ENCODE results near the gene TRPM4. TPM values are rescaled to one million over a fixed set of nuclear protein-coding genes. Genes with fewer than 3 reads are reported as not detected.

The TRPM4 gene
- not detected in 2 replicates for total RNA-seq (2014; rRNA removed; shearing (Covaris generic); ENCODE audit: low replicate concordance)

- Histone ChIP-seq H3K27me3 (ENCODE audit: low read length) (0 out of 2 replicates have a peak, but pooled peaks cover 2% of the 10 kb centered on the region), H3K9me3 (ENCODE audit: low read length) (no peaks in the 10 kb centered on the region), H4K20me1 (ENCODE audit: insufficient read depth, low read depth, low read length) (no peaks in the 10 kb centered on the region), H3K9ac (ENCODE audit: low read length) (no peak within 1 kb of the TSS), H3K4me2 (ENCODE audit: low read depth, low read length, poor library complexity, severe bottlenecking) (no peak within 1 kb of the TSS), H3K79me2 (ENCODE audit: low read length) (no peaks in the 10 kb centered on the region), H3K4me3 (ENCODE audit: low read length) (no peak within 1 kb of the TSS), H3K27ac (ENCODE audit: low read length) (no peak within 1 kb of the TSS), H2AFZ (ENCODE audit: low read length) (no peak within 1 kb of the TSS), H3K36me3 (ENCODE audit: insufficient read depth, low read length) (no peaks in the 10 kb centered on the region), H3K4me1 (ENCODE audit: low read length) (no peaks in the 10 kb centered on the region), H3K9me2 (replicated peaks; ENCODE audit: insufficient read depth, low read length) (no peaks in the 10 kb centered on the region)
- no peak for DNase-seq
Measured at GRCh38 chr19:49157445-49158224, at the start of gene TRPM4. Gene TRPM4 (plus strand): TSS chr19:49157792. CDS start chr19:49157867, 75 bp downstream.

GRCh38 chr19:49109051-49109450 lies 48.5 kb upstream of the TRPM4 start:
- no peak overlapping the region for H3K4me3 ChIP-seq (ENCODE audit: low read length)
- peaks cover 44% of the 10 kb centered on the region for H3K36me3 ChIP-seq (ENCODE audit: insufficient read depth, low read length)
- DNase-seq = no peak
- H3K9ac ChIP-seq (ENCODE audit: low read length) = no peak overlapping the region
- H3K27ac ChIP-seq (ENCODE audit: low read length) = no peak overlapping the region
- H3K9me2 ChIP-seq (replicated peaks; ENCODE audit: insufficient read depth, low read length) = no peaks in the 10 kb centered on the region
- no peaks in the 10 kb centered on the region for H3K79me2 ChIP-seq (ENCODE audit: low read length)
- peaks cover 52% of the 10 kb centered on the region for H4K20me1 ChIP-seq (ENCODE audit: insufficient read depth, low read depth, low read length)
- H3K4me1 ChIP-seq (ENCODE audit: low read length) = peaks cover 5% of the 10 kb centered on the region
- no peak overlapping the region for H2AFZ ChIP-seq (ENCODE audit: low read length)
- H3K4me2 ChIP-seq (ENCODE audit: low read depth, low read length, poor library complexity, severe bottlenecking) = no peak overlapping the region
- H3K27me3 ChIP-seq (ENCODE audit: low read length) = no peaks in the 10 kb centered on the region
- H3K9me3 ChIP-seq (ENCODE audit: low read length) = no peaks in the 10 kb centered on the region

DNA sequence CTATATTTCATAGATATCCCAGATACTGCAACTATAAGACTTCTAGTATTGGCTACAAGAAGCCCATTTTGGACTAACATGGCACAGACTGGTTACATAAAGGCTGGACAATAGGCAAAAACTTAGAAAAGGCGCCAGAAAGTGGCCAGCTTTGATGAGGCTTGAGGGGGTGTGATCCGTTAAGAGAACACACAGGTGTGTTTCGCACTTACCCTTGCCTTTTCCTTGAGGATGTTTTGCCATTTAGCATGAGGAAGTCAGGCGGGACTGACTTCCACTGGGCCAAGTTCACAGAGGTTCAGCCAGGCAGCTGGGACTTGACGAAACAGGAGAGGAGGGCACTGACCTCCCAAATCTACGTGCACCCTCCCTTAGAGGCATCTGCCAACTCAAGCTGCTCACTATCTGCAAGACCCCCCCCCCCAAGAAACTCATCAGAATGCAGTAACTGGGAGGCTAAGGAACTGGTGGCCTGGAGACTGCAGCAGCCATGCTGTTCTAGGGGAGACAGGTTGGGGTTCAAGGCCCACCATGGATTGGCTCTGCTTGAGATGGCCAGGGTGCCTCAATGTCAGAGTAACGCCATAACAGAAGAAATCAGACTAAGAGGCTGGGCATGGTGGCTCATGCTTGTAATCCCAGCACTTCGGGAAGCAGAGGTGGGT lies 47.9 kb upstream of the TRPM4 start:
- DNase-seq = no peak
- no peak overlapping the region for H2AFZ ChIP-seq (ENCODE audit: low read length)
- H3K36me3 ChIP-seq (ENCODE audit: insufficient read depth, low read length) = peaks cover 40% of the 10 kb centered on the region
- peaks cover 7% of the 10 kb centered on the region for H3K4me1 ChIP-seq (ENCODE audit: low read length)
- peaks cover 45% of the 10 kb centered on the region for H4K20me1 ChIP-seq (ENCODE audit: insufficient read depth, low read depth, low read length)
- no peak overlapping the region for H3K4me3 ChIP-seq (ENCODE audit: low read length)
- H3K79me2 ChIP-seq (ENCODE audit: low read length) = no peaks in the 10 kb centered on the region
- H3K9ac ChIP-seq (ENCODE audit: low read length) = no peak overlapping the region
- H3K4me2 ChIP-seq (ENCODE audit: low read depth, low read length, poor library complexity, severe bottlenecking) = no peak overlapping the region
- H3K9me2 ChIP-seq (replicated peaks; ENCODE audit: insufficient read depth, low read length) = no peaks in the 10 kb centered on the region
- no peak overlapping the region for H3K27ac ChIP-seq (ENCODE audit: low read length)
- no peaks in the 10 kb centered on the region for H3K27me3 ChIP-seq (ENCODE audit: low read length)
- H3K9me3 ChIP-seq (ENCODE audit: low read length) = no peaks in the 10 kb centered on the region

DNA sequence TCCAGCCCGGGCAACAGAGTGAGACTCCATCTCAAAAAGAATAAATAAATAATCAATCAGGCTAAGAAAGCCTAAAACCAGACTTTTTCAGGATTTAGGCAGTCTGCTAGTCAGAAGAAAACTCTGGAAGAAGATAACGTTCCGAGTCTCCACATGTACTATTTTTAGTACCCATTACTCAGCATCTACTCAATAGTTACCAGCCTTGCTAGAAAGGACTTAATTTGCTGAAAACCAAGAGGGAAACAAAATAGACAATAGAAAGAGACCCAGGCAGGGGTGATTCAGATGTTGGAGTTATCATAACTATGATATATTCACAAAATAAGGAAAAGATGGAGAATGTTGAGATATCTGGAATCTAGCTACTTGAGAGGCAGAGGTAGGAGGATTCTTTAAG lies 47.0 kb upstream of the TRPM4 start:
- no peaks in the 10 kb centered on the region for H3K9me2 ChIP-seq (replicated peaks; ENCODE audit: insufficient read depth, low read length)
- no peaks in the 10 kb centered on the region for H3K27me3 ChIP-seq (ENCODE audit: low read length)
- H3K4me2 ChIP-seq (ENCODE audit: low read depth, low read length, poor library complexity, severe bottlenecking) = no peak overlapping the region
- no peaks in the 10 kb centered on the region for H3K79me2 ChIP-seq (ENCODE audit: low read length)
- H2AFZ ChIP-seq (ENCODE audit: low read length) = no peak overlapping the region
- H3K9ac ChIP-seq (ENCODE audit: low read length) = no peak overlapping the region
- peaks cover 13% of the 10 kb centered on the region for H3K4me1 ChIP-seq (ENCODE audit: low read length)
- no peak for DNase-seq
- H3K4me3 ChIP-seq (ENCODE audit: low read length) = no peak overlapping the region
- no peaks in the 10 kb centered on the region for H3K9me3 ChIP-seq (ENCODE audit: low read length)
- H4K20me1 ChIP-seq (ENCODE audit: insufficient read depth, low read depth, low read length) = peaks cover 41% of the 10 kb centered on the region
- peaks cover 34% of the 10 kb centered on the region for H3K36me3 ChIP-seq (ENCODE audit: insufficient read depth, low read length)
- H3K27ac ChIP-seq (ENCODE audit: low read length) = no peak overlapping the region

DNA sequence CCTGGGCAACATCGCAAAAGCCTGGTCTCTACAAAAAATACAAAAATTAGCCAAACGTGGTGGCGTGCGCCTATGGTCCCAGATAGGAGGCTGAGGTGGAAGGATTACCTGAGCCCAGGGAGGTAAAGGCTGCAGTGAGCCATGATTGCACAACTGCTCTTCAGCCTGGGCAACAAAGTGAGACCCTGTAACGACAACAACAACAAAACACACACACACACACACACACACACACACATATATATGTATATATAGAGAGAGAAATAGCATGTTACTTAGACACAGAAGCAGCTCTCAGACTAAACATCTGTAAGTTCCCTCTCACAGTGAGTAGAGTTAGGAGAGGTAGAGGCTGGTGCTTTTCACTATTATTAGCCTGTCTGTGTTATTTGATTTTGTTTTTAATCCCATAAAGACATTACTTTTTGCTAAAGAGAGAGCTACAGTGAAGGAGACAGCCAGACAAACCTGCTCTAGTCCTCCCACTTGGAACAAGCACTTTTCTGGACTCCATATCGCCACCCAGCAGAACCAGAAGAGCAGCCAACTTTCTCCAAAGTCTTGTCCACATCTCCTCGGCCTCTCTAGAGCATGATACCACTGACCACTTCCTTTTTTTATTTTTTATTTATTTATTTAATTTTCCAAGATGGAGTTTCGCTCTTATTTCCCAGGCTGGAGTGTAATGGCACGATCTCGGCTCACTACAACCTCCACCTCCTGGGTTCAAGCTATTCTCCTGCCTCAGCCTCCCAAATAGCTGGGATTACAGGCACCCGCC lies 46.2 kb upstream of the TRPM4 start:
- no peaks in the 10 kb centered on the region for H3K27me3 ChIP-seq (ENCODE audit: low read length)
- peaks cover 19% of the 10 kb centered on the region for H3K4me1 ChIP-seq (ENCODE audit: low read length)
- no peaks in the 10 kb centered on the region for H3K9me3 ChIP-seq (ENCODE audit: low read length)

GRCh38 chr19:49113762-49114629 lies 43.6 kb upstream of the TRPM4 start, which contains the start of gene LIN7B:
Gene LIN7B (plus strand): TSS chr19:49114370. CDS start chr19:49114405, 35 bp downstream.
- Histone ChIP-seq H3K27ac (ENCODE audit: low read length) (no peak within 1 kb of the TSS), H3K4me2 (ENCODE audit: low read depth, low read length, poor library complexity, severe bottlenecking) (peak within 1 kb of the TSS; percentile 73)

More for the DNA sequence above, 46.2 kb upstream of the TRPM4 start:
- no peak overlapping the region for H3K4me2 ChIP-seq (ENCODE audit: low read depth, low read length, poor library complexity, severe bottlenecking)
- H3K36me3 ChIP-seq (ENCODE audit: insufficient read depth, low read length) = peaks cover 27% of the 10 kb centered on the region
- no peak overlapping the region for H3K9ac ChIP-seq (ENCODE audit: low read length)
- H3K27ac ChIP-seq (ENCODE audit: low read length) = no peak overlapping the region
- no peak for DNase-seq
- H2AFZ ChIP-seq (ENCODE audit: low read length) = no peak overlapping the region
- H3K4me3 ChIP-seq (ENCODE audit: low read length) = no peak overlapping the region
- no peaks in the 10 kb centered on the region for H3K79me2 ChIP-seq (ENCODE audit: low read length)
- no peaks in the 10 kb centered on the region for H3K9me2 ChIP-seq (replicated peaks; ENCODE audit: insufficient read depth, low read length)
- peaks cover 34% of the 10 kb centered on the region for H4K20me1 ChIP-seq (ENCODE audit: insufficient read depth, low read depth, low read length)

DNA sequence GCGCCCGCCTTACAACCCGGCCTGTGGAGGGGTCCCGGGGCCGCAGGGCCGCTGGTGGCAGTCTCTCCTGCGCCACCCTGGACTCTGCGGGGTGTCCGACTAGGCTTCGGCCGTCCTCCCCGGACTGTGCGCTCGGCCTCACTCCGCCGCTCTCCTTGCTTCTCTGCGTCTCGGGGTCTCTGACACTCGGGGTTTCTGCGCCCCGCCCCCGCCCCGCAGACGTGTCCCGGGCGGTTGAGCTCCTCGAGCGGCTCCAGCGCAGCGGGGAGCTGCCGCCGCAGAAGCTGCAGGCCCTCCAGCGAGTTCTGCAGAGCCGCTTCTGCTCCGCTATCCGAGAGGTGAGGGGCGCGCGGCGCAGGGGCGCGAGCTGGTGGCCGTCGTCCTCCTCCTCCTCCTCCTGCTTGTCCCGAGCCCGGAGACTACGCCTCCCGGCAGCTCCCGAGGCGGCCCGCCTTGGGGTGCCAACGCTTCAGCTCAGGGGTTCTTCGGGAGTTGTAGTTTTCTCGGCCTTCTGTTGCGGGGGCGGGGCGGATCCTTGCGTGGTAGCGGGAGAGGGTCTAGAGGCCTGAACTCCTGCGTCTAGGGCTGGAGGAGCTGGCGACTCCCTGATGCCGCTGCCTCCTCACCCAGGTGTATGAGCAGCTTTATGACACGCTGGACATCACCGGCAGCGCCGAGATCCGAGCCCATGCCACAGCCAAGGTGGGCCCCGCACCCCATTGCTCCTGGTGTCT lies 42.8 kb upstream of the TRPM4 start:
- Histone ChIP-seq H2AFZ (ENCODE audit: low read length) (peak overlapping the region; percentile 82; the same call in 1 of the 2 replicates), H3K9me2 (replicated peaks; ENCODE audit: insufficient read depth, low read length) (no peaks in the 10 kb centered on the region), H3K4me1 (ENCODE audit: low read length) (peaks cover 41% of the 10 kb centered on the region), H3K27ac (ENCODE audit: low read length) (no peak overlapping the region), H3K9ac (ENCODE audit: low read length) (peak overlapping the region; percentile 77), H3K79me2 (ENCODE audit: low read length) (no peaks in the 10 kb centered on the region), H3K4me2 (ENCODE audit: low read depth, low read length, poor library complexity, severe bottlenecking) (peak overlapping the region; percentile 73), H3K4me3 (ENCODE audit: low read length) (peak overlapping the region; percentile 85), H4K20me1 (ENCODE audit: insufficient read depth, low read depth, low read length) (peaks cover 1% of the 10 kb centered on the region; the same call in 1 of the 2 replicates), H3K9me3 (ENCODE audit: low read length) (no peaks in the 10 kb centered on the region), H3K27me3 (ENCODE audit: low read length) (no peaks in the 10 kb centered on the region; the same call in 1 of the 2 replicates), H3K36me3 (ENCODE audit: insufficient read depth, low read length) (no peaks in the 10 kb centered on the region)
- DNase-seq = peak; percentile 64

More at GRCh38 chr19:49113762-49114629, 43.6 kb upstream of the TRPM4 start, which contains the start of gene LIN7B:
- peak within 1 kb of the TSS; percentile 77 for H3K9ac ChIP-seq (ENCODE audit: low read length)
- H3K4me1 ChIP-seq (ENCODE audit: low read length) = peaks cover 35% of the 10 kb centered on the region
- peak; percentile 94 for DNase-seq
- H3K9me3 ChIP-seq (ENCODE audit: low read length) = no peaks in the 10 kb centered on the region
- peak within 1 kb of the TSS; percentile 85 for H3K4me3 ChIP-seq (ENCODE audit: low read length)
- H3K36me3 ChIP-seq (ENCODE audit: insufficient read depth, low read length) = peaks cover 7% of the 10 kb centered on the region; the same call in 1 of the 2 replicates
- H3K79me2 ChIP-seq (ENCODE audit: low read length) = no peaks in the 10 kb centered on the region
- H3K27me3 ChIP-seq (ENCODE audit: low read length) = no peaks in the 10 kb centered on the region
- H2AFZ ChIP-seq (ENCODE audit: low read length) = peak within 1 kb of the TSS; percentile 92
- H3K9me2 ChIP-seq (replicated peaks; ENCODE audit: insufficient read depth, low read length) = no peaks in the 10 kb centered on the region
- peaks cover 9% of the 10 kb centered on the region; the same call in 1 of the 2 replicates for H4K20me1 ChIP-seq (ENCODE audit: insufficient read depth, low read depth, low read length)
